ENCODE data around the gene HSD11B2.
A peak's percentile ranks its signal among the peaks of the same experiment; 100 is the strongest.

The HSD11B2 gene

GRCh38 chr16:67415872-67416793 is 14.8 kb upstream of the HSD11B2 start, which contains the start of gene ZDHHC1:
Gene ZDHHC1, minus strand, starts transcription at chr16:67416477. Its CDS starts 8,702 bp downstream, at chr16:67407775.
- DNase-seq = peak; percentile 35 to 53

GRCh38 chr16:67417333-67418061 is 13.4 kb upstream of the HSD11B2 start:
- DNase-seq = no peak

- DNase-seq = no peak
These were observed 11.4 kb upstream of the HSD11B2 start for GRCh38 chr16:67419502-67419901.

- DNase-seq = no peak
These were observed 11.0 kb upstream of the HSD11B2 start for GRCh38 chr16:67419931-67420330.

GRCh38 chr16:67421030-67421429 is 9.9 kb upstream of the HSD11B2 start:
- no peak for DNase-seq

GRCh38 chr16:67423015-67423414 is 7.9 kb upstream of the HSD11B2 start:
- DNase-seq = no peak

GRCh38 chr16:67423611-67424260 is 7.2 kb upstream of the HSD11B2 start:
- no peak for DNase-seq

- no peak for DNase-seq
These were observed 6.7 kb upstream of the HSD11B2 start for GRCh38 chr16:67424261-67424615.

GRCh38 chr16:67425061-67425460 is 5.9 kb upstream of the HSD11B2 start:
- DNase-seq = no peak

- DNase-seq = no peak
These were observed 5.3 kb upstream of the HSD11B2 start for GRCh38 chr16:67425580-67425979.

- DNase-seq = no peak
These were observed 4.9 kb upstream of the HSD11B2 start for GRCh38 chr16:67426022-67426421.

- DNase-seq = no peak
These were observed 4.0 kb upstream of the HSD11B2 start for GRCh38 chr16:67426950-67427349.

GRCh38 chr16:67428146-67428731 is 2.7 kb upstream of the HSD11B2 start:
- peak; percentile 48 to 79 for DNase-seq

GRCh38 chr16:67429053-67429798 is 1.7 kb upstream of the HSD11B2 start:
- no peak for DNase-seq

GRCh38 chr16:67429799-67430503 is 970 bp upstream of the HSD11B2 start:
- DNase-seq = no peak

GRCh38 chr16:67430504-67430976 is 381 bp upstream of the HSD11B2 start:
- peak in 1 of 2 experiments; percentile 41 for DNase-seq

- peak; percentile 41 to 50 for DNase-seq
These were observed 1.0 kb downstream of the HSD11B2 start for GRCh38 chr16:67431775-67432505.

GRCh38 chr16:67432506-67432890 is 1.6 kb downstream of the HSD11B2 start:
- DNase-seq = no peak

- DNase-seq = no peak
These were observed 2.3 kb downstream of the HSD11B2 start for GRCh38 chr16:67433131-67433719.

- DNase-seq = no peak
These were observed 4.8 kb downstream of the HSD11B2 start for GRCh38 chr16:67435758-67436164.

All from SHP77 (cell line).